Right hindlimb (tissue), 1 donor: ENCODE measurements around the gene FAM241B.

Experiments
- DNase-seq: peaks from one replicate; pipeline ENCODE4 v3.0.0-alpha.2; 2018

The FAM241B gene, protein sequence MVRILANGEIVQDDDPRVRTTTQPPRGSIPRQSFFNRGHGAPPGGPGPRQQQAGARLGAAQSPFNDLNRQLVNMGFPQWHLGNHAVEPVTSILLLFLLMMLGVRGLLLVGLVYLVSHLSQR

DNA sequence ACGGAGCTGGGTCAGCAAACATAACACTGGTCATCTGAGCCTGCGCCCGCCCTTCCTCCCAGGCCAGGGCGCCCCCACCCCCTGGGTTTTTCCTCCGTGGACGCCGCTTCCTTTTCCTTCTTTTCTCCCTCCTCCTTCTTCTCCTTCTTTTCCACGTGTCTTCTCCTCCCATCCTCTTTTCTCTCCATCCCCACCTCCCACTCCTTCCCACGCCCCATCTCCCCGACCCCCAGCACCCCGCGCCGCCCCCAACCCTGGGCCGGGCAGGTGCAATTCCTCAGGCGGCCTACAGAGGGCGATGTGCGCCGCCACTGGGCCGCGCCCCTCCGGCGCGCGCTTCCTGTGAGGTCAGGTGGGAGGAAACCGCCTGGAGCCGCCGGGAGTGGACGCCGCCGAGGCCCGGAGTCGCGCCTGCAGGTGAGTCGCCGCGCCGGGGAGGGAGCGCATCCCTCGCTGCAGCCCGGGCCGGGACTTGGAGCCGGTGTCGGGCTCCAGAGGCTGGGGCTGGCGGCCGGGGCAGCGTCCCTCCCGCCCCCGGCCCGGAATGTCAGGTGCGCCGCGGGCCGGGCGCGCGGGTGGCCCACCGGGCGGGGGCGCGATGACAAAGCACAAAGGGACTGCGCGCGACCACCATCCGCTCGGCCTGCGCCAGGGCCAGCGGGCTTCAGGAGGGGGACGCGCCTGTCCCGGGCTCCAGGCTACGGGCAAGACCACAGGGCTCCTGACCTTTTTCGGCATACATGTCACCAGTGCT is at the start of gene FAM241B:
Gene FAM241B, plus strand, starts transcription at position 351 of the 754 bp plus-strand sequence. CDS start 1,497 bp downstream, outside the sequence.
- DNase-seq = peak; percentile 66

DNA sequence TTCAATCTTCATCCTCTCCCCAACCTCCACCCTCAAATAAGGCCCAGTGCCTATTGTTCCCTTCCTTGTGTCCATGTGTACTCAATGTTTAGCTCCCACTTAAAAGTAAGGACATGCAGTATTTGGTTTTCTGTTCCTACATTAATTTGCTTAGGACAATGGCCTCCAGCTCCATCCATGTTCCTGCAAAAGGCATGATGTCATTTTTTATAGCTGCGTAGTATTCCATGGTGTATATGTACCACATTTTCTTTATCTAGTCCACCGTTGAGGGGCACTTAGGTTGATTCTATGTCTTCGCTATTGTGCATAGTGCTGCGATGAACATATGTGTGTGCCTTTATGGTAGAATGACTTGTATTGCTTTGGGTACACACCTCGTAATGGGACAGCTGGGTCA is 49.6 kb upstream of the FAM241B start:
- no peak for DNase-seq

DNA sequence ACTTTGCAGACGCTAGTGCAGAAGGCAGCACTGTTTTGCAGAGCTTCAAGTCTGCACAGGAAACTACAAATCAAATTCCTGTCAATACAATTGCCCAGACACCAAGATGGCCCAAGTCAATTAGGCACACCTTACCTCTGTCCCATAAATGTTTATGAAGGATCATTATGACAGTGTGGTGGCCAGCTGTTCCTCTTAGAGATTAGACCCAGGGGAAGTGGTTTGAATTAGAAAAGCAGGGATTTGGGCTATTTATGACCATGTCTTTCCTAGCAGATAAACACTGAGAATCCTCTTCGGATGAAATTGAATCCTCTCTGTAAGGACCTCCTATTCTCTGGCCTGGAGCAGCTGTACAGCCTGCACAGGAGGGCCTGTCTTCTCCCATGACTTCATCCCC is 46.9 kb upstream of the FAM241B start:
- DNase-seq = no peak

DNA sequence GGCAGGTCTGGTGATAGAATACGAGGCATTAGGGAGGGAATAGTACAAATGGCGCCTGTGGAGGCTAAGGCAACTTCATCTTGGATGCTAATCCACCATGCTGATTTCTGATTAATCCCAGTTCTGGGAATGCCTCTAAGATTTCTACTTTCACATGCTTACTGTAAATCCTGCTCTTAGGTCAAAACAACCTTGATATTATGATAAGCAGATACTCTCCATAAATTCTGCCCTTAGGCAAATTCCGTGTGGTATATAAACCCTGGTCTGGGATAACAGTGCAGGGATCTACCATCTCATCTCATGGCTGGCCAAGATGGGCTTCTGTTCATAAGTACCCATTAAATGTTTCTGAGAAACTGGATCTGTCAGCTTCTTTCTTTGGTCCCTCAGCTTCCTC is 45.4 kb upstream of the FAM241B start:
- DNase-seq = no peak

DNA sequence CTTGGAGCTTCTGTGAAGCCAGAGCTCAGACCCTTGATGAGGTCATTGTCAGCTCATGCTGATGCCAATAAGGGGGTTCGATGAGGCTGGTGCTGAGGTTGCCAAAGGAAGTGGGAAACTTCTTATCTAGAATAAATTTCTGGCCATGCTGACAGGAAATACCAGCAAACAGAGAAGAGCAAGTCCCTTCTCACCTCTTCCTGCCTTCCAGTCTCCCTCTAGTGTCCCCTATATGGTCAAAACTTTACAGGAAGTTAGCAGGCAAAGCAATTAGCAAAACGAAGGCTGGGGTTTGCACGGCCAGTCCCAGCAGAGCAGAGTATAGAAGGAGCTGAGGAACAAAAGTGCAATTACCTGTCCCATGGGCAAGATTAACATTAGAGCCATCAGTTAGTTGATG is 41.7 kb upstream of the FAM241B start:
- DNase-seq = no peak

DNA sequence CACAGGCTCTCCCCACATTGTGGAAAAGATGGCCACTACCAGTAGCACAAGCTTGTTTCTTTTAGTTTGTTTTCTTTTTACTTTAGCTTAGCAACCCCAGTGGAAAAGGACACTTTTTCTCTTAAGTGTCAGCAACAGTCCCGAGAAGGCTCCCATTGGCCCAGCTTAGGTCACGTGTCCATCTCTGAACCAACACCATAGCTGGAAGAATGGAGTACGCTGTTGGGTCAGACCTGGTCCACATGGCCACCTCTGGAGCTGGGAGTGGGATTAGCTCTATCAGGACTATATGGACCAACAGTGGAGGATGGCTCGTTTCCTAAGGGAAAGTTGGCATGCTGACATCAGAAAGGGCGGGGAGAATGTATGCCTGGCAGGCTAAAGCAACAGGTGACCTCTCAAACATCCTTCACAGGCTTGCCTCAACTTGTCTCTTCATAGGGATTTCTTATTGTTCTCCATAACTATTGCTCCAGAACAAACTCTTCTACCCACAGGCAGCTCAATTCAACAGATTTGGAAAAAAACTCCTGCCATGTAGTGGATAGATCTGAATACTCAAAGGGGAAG is 29.2 kb upstream of the FAM241B start:
- no peak for DNase-seq

DNA sequence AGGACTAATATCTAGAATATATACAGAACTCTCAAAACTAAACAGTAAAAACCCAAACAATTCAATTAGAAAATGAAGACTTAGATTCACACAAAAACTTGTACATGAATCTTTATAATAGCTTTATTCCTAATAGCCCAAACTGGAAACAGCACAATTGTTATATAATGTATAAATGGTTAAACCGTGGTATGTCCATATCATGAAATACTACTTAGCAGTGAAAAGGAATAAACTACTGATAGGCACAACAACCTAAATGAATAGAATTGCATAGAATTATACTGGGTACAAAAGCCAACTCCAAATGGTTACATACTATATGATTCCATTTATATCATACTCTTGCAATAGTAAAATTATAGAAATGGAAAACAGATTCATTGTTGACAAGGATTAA is 21.0 kb upstream of the FAM241B start:
- DNase-seq = no peak

DNA sequence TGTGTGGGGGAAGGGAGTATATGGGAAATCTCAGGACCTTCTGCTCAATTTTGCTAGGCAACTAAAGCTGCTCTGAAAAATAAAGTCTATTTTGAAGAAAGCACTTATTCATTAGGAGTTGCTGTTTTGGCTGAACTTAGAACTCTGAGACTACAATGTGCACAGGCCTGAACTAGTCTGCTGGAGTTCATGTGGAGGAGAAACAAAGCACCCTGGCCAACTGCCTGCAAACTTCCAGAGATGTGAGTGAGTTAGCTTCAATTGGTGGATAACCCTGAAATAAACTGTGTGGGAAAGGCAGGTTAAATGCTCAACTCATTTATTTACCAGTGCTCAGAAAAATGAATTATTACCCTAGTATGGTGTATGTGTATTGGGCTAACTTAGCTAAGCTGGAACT is 17.3 kb upstream of the FAM241B start:
- no peak for DNase-seq

DNA sequence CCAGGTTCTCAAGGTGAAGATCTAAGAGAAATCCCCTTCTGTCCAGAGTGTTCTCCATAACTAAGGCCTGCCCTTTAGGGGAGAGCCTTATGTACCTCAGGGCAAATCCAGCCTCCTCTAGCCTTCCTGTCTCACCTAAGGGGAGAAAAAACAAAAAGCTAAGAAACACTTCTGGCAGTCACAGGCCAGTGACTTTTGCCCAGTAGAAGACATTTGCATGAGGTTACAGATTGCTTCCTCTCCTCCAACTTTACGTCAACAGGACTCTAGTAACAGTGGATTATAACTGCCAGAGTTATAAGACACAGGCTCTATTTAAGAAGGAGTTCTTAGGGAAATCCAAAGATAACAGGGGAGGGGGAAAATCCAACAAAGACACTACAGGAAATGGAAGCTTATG is 15.9 kb upstream of the FAM241B start:
- no peak for DNase-seq

DNA sequence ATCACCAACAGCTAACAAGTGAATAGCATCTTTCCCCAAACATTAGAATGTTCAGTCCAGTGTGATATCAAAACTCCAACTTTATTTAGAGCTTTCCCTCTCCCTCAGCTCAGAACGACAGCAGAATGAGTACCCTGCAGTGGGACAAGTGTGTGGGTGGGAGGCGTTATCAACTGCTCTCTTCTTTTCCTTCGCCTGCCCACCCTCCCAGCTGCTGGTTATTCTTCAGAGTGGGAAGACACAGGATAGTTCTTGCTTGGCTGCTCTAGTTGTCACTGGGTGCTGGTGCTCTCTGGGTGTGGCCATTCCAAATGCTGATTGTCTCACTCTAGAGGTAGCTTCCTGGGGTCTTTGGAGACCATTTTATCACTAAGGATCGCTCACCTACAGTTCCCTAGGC is 13.7 kb upstream of the FAM241B start:
- no peak for DNase-seq

DNA sequence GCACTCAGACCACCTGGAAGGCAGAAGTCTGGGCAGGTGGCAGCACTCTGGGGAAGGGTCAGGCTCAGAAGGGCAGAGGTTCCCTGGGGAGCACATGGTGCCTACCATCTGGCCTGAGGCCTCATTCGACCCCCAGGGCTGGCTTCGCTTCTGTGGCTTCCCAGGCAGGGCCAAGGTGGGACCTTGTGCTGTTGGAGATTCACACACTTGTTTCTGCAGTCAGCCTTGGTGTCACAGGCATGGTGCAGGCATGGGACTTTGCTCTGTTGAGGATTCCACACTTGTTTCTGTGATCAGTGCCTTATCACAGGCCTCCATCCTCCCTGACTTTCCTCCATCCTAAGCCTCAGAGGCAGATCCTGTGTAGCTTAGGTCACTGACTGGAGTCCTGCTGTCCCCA is 11.3 kb upstream of the FAM241B start:
- no peak for DNase-seq

DNA sequence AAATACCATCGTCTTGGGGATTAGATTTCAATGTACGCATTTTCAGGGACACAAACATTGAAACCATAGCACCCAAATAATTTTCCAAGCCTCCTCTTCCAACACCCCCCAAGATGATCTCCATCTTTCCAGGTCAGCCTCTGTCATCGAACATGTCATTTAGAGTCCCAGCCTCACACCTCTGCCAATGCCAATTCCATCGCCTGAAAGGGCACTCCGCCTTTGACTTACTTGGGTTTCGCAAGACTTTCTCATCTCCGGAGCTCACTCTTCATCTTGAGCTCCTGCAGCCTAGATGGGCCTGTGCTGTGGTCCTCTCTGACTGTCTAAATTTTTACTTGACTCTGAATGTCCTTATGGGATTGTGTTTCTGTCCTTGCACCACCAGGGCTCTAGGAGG is 10.4 kb upstream of the FAM241B start:
- no peak for DNase-seq

DNA sequence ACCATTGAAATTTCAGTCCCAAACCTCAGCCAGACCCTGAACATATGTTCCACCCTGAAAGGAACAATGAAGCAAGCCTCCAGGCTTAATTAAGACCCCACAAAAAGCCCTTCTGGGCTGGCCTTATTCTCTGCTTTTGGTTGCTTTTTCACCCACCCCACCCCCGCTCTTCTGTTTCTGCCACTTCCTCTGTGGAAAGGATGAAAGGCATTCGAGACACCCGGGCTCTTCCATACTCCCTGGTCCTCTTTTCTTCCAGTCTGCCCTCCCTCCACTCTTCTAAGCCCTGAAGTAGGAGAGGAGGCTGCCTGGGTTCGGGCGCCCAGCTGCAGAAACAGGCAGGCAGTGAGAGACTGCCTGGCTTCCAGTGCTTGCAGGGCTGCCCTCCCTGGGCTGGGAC is 9.4 kb upstream of the FAM241B start:
- DNase-seq = no peak

DNA sequence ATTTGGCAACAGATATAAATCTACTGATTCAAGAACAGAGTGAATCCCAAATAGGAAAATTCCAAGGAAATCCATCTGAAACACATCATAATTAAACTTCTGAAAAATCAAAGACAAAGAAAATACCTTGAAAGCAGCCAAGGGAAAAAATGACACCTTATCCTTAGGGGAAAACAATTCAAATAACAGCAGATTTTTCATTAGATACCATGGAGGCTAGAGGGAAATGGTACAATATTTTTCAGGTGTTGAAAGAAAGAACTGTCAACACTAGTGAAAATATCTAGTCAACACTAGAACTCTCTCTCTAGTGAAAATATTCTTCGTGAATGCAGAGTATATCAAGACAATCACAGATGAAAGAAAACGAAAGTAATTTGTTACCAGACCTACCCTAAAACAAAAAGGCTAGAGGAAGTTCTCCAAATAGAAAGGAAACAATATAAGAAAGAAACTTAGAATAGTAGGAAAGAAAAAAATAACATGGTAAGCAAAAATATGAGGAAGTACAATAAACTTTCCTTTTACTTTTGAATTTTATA is 5.7 kb upstream of the FAM241B start:
- DNase-seq = no peak

DNA sequence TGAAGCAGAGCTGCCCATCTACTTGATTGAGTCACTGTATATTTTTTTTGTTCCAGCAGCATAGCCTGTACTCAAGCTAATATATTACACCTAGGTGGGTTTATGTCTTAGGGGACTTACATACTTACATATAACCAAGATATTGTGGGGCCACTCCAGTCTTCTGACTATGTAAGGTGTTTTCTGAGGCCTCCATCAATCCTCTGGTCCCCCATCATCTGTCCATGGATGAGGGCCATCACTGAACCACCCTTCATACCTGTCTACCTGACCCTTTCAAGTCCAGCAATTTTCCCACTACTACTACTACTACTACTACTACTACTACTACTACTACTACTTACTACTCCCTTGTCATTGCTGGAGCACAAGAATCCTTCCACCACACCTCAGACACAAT is 3.2 kb upstream of the FAM241B start:
- no peak for DNase-seq

DNA sequence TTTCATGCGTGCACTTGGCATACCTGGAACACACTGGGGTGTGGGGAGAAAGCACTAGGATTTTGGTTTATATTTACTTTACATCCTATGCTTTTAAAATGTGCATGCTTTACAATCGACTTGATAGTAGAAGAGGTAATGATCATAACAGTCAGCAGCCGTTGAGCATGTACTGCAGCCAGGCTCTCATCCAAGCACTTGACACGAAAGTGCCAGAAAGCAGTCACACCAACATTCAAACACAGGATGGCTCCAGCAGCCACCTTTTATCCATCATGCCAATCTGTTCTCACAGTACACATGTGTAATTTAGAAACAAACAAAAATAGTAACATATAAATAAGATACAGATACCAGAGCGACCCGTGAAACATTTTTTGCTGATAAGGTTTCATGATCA is 1.2 kb upstream of the FAM241B start:
- no peak for DNase-seq

DNA sequence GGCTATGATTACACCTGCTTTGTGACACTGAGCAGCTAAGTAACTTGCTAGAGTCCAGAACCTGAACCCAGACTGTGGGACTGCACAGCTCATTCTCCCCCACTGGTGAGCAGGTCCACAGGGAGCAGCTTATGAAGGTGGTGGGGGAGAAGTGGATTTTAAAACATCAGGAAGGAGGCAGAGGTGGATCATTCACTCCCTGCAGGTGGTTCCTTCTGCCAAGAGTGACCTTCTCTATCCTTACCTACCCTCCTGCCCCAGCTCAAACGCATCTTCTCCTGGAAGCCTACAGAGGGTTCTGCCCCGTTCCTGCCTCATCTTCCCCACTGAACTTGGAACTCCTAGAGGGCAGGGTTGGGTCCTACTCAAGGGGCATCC is 539 bp upstream of the FAM241B start:
- no peak for DNase-seq

DNA sequence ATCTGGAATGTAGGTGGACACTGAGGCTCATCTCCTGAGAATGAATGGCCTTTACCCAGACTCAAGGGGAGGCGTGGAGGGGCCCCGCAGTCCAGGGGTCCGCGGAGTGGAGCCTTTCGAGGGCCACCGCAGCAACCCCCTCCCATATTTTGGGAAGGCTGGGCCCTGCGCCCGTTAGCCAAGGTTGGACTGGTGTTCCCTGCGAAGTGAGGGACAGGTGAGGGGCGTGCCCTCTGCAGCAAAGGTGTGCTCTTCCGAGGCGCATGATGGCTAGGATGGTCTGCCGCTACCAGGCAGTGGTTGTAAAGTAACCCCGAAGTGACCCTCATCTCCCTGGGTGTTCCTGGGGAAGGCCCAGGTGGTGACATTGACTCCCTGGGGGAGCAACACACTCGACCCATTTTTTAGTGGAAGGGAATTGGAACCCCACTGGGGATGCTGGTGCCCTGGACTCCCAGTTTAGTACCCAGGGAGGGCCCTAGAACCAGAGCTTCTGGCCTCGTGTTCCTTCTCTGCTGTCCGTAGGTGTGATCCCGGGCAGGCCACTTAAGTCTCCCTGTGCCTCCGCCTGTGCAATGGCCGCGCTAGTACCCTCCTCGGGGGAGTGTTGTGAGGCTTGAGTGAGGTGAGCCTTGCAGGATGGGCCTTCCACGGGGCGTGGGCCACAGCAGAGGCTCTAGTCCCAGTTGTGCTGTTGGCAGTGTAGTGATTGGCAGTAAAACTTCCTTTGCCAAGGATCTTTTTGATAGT is 779 bp downstream of the FAM241B start:
- DNase-seq = no peak

DNA sequence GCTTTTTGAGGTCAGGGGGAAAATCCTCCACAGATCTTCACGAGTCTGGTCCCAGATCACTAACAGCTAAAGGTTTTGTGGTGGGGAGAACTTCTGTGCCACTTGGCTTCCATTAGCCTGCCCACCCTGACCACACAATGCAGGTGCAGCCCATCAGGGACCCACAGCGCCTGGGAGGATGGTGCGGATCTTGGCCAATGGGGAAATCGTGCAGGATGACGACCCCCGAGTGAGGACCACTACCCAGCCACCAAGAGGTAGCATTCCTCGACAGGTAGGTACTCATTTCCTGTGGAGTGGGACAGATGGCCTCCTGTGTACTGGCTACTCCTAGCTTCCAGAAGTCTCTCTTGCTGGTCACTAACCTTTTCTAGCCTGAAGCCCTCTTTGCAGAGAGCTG is 1.5 kb downstream of the FAM241B start:
- DNase-seq = no peak

DNA sequence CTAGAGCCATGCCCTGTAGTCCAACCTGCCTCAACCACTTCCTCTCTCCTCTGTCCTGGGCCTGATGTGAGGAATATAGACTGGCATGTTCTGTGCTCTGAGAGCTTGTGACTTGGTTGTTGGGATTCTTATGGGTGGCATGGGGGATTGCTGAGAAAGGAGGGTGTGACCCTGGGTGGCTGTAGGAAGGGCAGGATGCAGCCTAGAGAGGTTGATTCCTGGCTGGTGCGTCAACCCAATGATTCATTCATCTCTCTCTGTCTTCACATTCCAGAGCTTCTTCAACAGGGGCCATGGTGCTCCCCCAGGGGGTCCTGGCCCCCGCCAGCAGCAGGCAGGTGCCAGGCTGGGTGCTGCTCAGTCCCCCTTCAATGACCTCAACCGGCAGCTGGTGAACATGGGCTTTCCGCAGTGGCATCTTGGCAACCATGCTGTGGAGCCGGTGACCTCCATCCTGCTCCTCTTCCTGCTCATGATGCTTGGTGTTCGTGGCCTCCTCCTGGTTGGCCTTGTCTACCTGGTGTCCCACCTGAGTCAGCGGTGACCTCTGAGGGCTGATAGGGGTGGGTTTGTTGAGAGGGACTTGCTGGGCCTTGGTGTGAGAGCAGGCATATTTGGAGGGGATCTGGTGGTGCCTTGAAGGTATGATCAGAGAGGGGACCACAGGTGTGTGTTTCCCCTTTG is 2.6 kb downstream of the FAM241B start:
- DNase-seq = no peak

DNA sequence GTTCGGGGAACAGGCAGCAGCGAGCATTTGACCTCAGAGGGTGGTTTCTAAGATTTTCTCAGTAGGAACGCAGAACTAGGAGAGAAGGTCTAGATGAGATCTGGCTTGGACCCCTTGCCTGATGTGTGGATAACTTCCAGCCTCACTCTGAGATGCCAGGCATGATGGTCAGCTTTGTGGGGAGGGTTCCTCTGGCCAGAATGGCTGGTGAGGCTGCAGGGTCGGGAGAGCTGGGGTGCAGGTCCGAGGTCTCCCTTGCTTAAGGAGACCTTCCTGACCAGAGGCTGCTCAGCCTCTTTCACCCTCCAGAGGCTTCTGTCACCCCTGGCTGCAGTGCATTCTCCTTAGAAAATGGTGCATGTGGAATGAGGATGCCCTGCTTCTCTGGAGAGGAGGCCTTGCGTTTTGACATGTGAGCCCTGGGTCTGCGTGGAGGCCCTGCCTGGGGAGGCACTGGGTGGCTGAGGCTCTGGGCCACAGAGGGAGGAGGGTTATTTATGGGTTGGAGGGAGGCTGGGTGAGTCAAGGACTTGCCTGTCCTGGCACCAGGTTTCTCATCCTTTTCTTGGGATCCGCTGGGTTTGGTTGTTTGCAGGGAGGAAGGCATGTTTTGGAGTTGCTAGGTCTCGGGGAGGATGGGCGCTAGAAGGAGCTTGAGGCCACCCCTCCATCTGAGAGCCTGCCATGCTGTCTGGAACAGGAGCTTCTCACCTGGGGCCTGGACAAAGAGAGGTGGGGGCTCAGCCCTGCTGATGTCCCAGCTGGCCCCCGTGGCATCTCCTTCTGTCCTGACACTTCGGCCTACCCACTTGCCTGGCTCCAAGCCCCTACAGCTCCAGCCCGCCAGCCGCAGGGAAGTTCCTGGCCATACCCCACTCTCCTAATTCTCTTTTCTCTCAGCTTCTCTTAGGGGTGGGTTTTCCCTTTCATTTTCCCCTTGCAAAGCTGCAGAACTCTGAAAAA is 3.9 kb downstream of the FAM241B start:
- DNase-seq = no peak
